ENCODE data around the gene ANKS6. TPM values are rescaled to one million over a fixed set of nuclear protein-coding genes. Genes with fewer than 3 reads are reported as not detected.

ANKS6 gene
- total and polyA plus RNA-seq, 9 of the 15 experiments (the other 6 are each of a cell fraction or from before 2014, with no cell fraction given), result 9.9 to 74.5 (median 36.9) TPM

DNA sequence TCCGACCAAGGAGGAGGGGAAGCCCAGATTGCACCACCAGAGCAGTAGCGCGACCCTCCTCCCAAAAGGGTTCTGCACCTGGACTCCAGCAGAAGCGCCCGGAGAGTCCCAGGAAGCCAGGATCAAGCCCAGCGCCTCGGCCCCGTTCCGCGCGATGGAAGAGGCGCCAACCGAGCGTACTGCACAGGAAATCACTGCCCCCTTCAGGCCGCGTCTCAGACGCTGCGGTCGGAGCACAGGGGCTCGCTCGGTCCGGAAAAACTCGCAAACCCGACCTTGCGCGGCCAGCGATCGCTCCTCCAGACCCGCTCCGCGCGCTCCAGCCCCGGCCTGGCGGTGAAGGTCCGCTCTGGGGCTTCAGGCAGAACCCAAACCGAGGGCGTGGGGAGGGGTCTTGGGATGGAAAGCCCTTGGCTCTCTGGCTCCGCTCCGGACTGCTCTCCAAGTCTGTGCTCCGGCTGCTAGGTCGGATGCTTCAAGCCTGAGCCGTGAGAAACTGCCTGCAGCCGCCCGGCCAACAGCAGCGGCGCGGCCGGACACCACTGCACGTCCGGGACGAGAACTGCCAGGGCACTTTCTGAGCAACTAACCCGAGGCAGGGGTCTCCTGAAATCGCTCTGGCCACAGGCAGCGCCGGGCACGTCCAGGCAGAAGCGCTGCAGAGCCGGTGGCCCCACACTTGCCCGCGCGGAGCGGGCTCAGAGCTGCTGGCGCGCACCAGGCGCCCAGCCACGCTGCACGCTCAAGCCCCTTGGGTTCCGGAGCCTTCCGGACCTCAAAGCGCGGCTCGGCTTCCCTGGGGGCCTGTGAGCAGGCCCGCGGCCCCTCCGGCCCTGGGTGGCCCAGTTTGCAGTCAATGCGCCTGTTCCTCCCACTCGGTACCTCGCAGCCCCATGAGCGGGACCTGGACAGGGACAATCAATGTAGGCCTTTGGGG is 88.9 kb downstream of the ANKS6 start (continued):
- TF ChIP-seq, protein P1, sequence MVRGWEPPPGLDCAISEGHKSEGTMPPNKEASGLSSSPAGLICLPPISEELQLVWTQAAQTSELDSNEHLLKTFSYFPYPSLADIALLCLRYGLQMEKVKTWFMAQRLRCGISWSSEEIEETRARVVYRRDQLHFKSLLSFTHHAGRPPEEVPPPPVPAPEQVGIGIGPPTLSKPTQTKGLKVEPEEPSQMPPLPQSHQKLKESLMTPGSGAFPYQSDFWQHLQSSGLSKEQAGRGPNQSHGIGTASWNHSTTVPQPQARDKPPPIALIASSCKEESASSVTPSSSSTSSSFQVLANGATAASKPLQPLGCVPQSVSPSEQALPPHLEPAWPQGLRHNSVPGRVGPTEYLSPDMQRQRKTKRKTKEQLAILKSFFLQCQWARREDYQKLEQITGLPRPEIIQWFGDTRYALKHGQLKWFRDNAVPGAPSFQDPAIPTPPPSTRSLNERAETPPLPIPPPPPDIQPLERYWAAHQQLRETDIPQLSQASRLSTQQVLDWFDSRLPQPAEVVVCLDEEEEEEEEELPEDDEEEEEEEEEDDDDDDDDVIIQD (CRISPR knock-in tag; IDR thresholded peaks at IDR 0.05), result no peak
- TF ChIP-seq HMGN3 (IDR thresholded peaks at IDR 0.05; ENCODE audit: borderline replicate concordance, extremely low read depth, insufficient read length, low read depth, low read length) (peak; percentile 31), NFE2L1 (tag; IDR thresholded peaks at IDR 0.05; ENCODE audit: borderline replicate concordance, low read depth) (no peak), ATF1 (CRISPR knock-in tag; IDR thresholded peaks at IDR 0.05) (no peak), ATF1 (tag; IDR thresholded peaks at IDR 0.05) (0 out of 2 replicates have a peak, but pooled peaks have one; percentile 21), BCOR (IDR thresholded peaks at IDR 0.05) (0 out of 2 replicates have a peak, but pooled peaks have one; percentile 42), ARNT (IDR thresholded peaks at IDR 0.05) (no peak), POLR2AphosphoS5 (IDR thresholded peaks at IDR 0.05; ENCODE audit: control insufficient read depth, insufficient read depth, low read depth, low read length) (no peak), NRF1 (conservative IDR thresholded peaks at IDR 0.05 in 1 of 2, IDR thresholded peaks at IDR 0.05 in 1 of 2) (peak; percentile 20 to 40; a peak in 2 of 4 replicates), BRCA1 (IDR thresholded peaks at IDR 0.05) (no peak), BRCA1 (CRISPR knock-in tag; IDR thresholded peaks at IDR 0.05) (no peak), U2AF2 (optimal IDR thresholded peaks at IDR 0.05; ENCODE audit: low read depth, low read length) (no peak), KHSRP (IDR thresholded peaks at IDR 0.05) (no peak), CTBP1 (IDR thresholded peaks at IDR 0.05; ENCODE audit: borderline replicate concordance) (peak; percentile 69), JUND (IDR thresholded peaks at IDR 0.05; ENCODE audit: borderline replicate concordance, low read depth, low read length) (0 out of 2 replicates have a peak, but pooled peaks have one; percentile 13), JUND (tag; IDR thresholded peaks at IDR 0.05; ENCODE audit: borderline replicate concordance, low read depth, low read length) (no peak), BMI1 (IDR thresholded peaks at IDR 0.05; ENCODE audit: low read length) (no peak), POLR2AphosphoS2 (IDR thresholded peaks at IDR 0.05; ENCODE audit: low read length) (no peak), PHF21A (IDR thresholded peaks at IDR 0.05; ENCODE audit: borderline replicate concordance, low read depth) (peak; percentile 66; the same call in 1 of the 2 replicates), MTA3 (IDR thresholded peaks at IDR 0.05; ENCODE audit: borderline replicate concordance) (0 out of 2 replicates have a peak, but pooled peaks have one; percentile 19), BACH1 (tag; IDR thresholded peaks at IDR 0.05) (no peak), ZNF140 (CRISPR knock-in tag; IDR thresholded peaks at IDR 0.05) (no peak)
- TF ChIP-seq, protein P2, sequence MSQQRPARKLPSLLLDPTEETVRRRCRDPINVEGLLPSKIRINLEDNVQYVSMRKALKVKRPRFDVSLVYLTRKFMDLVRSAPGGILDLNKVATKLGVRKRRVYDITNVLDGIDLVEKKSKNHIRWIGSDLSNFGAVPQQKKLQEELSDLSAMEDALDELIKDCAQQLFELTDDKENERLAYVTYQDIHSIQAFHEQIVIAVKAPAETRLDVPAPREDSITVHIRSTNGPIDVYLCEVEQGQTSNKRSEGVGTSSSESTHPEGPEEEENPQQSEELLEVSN (IDR thresholded peaks at IDR 0.05; ENCODE audit: borderline replicate concordance in 1 of 2, extremely low read depth in 1 of 2, insufficient read depth in 1 of 2, insufficient read length in 1 of 2, low read depth in 1 of 2, low read length in 1 of 2, poor library complexity in 1 of 2, severe bottlenecking in 1 of 2), result peak in 1 of 2 experiments; percentile 40
- TF ChIP-seq, protein P3, sequence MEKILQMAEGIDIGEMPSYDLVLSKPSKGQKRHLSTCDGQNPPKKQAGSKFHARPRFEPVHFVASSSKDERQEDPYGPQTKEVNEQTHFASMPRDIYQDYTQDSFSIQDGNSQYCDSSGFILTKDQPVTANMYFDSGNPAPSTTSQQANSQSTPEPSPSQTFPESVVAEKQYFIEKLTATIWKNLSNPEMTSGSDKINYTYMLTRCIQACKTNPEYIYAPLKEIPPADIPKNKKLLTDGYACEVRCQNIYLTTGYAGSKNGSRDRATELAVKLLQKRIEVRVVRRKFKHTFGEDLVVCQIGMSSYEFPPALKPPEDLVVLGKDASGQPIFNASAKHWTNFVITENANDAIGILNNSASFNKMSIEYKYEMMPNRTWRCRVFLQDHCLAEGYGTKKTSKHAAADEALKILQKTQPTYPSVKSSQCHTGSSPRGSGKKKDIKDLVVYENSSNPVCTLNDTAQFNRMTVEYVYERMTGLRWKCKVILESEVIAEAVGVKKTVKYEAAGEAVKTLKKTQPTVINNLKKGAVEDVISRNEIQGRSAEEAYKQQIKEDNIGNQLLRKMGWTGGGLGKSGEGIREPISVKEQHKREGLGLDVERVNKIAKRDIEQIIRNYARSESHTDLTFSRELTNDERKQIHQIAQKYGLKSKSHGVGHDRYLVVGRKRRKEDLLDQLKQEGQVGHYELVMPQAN (IDR thresholded peaks at IDR 0.05; ENCODE audit: borderline replicate concordance), result no peak

Data from K562 (cell line).